ENCODE results near the gene WDR33. TPM values are rescaled to one million over a fixed set of nuclear protein-coding genes. Genes with fewer than 3 reads are reported as not detected.
A peak's percentile ranks its signal among the peaks of the same experiment; 100 is the strongest.

The WDR33 gene
- total and polyA plus RNA-seq, 9 of the 15 experiments (the other 6 are each of a cell fraction or from before 2014, with no cell fraction given), result 24.2 to 57.4 (median 38.4) TPM

DNA sequence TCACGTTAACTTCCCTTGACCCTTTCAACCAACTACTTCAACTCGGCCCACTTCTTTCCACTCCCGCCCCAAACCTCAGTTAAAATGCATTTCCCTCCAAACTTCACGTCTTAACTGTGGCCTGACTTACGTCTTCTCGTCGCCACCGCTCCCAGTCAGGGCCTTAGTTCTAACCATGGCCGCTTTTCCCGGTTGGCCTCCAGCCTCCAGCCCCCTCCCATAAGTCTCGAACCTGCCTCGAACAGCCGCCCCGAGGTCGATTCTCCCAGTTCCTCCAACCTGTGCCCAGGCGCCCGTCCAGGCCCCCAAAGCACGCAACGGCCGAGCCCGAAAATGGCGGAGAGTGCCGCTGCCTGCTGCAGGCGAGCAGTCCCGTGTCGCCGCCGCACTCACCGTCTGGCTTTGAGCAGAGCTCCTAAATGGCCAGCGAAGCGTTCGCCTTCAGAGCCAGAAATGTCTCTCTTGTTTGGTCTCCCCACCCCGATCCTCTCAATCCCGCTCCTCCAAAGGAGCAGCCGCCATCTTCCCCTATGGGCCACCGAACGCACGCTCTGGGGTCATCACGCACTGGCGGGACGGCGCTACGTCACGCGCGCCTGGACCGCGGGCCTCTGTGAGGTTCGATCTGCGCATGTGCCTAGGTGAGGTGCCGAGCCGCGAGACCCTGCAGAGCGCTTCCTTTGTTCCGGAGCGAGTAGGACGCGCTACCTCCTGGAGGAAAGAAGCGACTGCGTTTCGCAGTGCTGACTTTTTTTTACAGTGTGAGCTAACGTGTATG lies at the start of gene WDR33 (continued):
- TF ChIP-seq TAL1 (IDR thresholded peaks at IDR 0.05) (no peak), POLR2A (conservative IDR thresholded peaks at IDR 0.05) (peak; percentile 98), CTBP1 (IDR thresholded peaks at IDR 0.05; ENCODE audit: borderline replicate concordance) (peak; percentile 79), ZNF431 (CRISPR knock-in tag; IDR thresholded peaks at IDR 0.05) (0 out of 2 replicates have a peak, but pooled peaks have one; percentile 56), NKRF (IDR thresholded peaks at IDR 0.05; ENCODE audit: borderline replicate concordance) (peak; percentile 65; the same call in 1 of the 2 replicates), JUN (IDR thresholded peaks at IDR 0.05; ENCODE audit: borderline replicate concordance, low read depth, low read length) (no peak), JUN (CRISPR knock-in tag; IDR thresholded peaks at IDR 0.05; ENCODE audit: borderline replicate concordance) (peak; percentile 74; the same call in 1 of the 2 replicates), ATF1 (CRISPR knock-in tag; IDR thresholded peaks at IDR 0.05) (no peak; the same call in 1 of the 2 replicates), ATF1 (tag; IDR thresholded peaks at IDR 0.05) (peak; percentile 97), ZNF274 (IDR thresholded peaks at IDR 0.05; ENCODE audit: borderline replicate concordance, low read depth, low read length) (no peak), MYBL2 (IDR thresholded peaks at IDR 0.05; ENCODE audit: low read depth) (peak; percentile 58; the same call in 1 of the 2 replicates), MYBL2 (CRISPR knock-in tag; IDR thresholded peaks at IDR 0.05; ENCODE audit: borderline replicate concordance) (no peak), NR2C1 (IDR thresholded peaks at IDR 0.05) (no peak), NR2C1 (tag; IDR thresholded peaks at IDR 0.05) (peak; percentile 71), NEUROD1 (IDR thresholded peaks at IDR 0.05; ENCODE audit: borderline replicate concordance, low read depth, low read length, partially characterized antibody) (peak; percentile 5), NR3C1 (CRISPR knock-in tag; IDR thresholded peaks at IDR 0.05) (no peak), ZBTB33 (CRISPR knock-in tag; IDR thresholded peaks at IDR 0.05) (no peak), MAX (CRISPR knock-in tag; IDR thresholded peaks at IDR 0.05) (peak; percentile 93)
- TF ChIP-seq, protein P1, sequence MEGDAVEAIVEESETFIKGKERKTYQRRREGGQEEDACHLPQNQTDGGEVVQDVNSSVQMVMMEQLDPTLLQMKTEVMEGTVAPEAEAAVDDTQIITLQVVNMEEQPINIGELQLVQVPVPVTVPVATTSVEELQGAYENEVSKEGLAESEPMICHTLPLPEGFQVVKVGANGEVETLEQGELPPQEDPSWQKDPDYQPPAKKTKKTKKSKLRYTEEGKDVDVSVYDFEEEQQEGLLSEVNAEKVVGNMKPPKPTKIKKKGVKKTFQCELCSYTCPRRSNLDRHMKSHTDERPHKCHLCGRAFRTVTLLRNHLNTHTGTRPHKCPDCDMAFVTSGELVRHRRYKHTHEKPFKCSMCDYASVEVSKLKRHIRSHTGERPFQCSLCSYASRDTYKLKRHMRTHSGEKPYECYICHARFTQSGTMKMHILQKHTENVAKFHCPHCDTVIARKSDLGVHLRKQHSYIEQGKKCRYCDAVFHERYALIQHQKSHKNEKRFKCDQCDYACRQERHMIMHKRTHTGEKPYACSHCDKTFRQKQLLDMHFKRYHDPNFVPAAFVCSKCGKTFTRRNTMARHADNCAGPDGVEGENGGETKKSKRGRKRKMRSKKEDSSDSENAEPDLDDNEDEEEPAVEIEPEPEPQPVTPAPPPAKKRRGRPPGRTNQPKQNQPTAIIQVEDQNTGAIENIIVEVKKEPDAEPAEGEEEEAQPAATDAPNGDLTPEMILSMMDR (IDR thresholded peaks at IDR 0.05 in 2 of 3, conservative IDR thresholded peaks at IDR 0.05 in 1 of 3; ENCODE audit: insufficient read depth in 2 of 3, low read depth in 1 of 3, low read length in 3 of 3), result peak; percentile 19 to 39 (median 21); a peak in 2 of 6 replicates
- TF ChIP-seq, protein P2, sequence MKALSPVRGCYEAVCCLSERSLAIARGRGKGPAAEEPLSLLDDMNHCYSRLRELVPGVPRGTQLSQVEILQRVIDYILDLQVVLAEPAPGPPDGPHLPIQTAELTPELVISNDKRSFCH (CRISPR knock-in tag; IDR thresholded peaks at IDR 0.05), result no peak
- TF ChIP-seq, protein P2 (tag; IDR thresholded peaks at IDR 0.05), result peak; percentile 60
